ENCODE data around the gene UGDH. TPM values are rescaled to one million over a fixed set of nuclear protein-coding genes. Genes with fewer than 3 reads are reported as not detected.

Gene UGDH
- total RNA-seq, 1 experiment from 2014 or later, result 52.5 TPM

- Histone ChIP-seq H3K27ac (ENCODE audit: low read depth, low read length, poor library complexity, severe bottlenecking) (no peak overlapping the region), H3K9me3 (ENCODE audit: low read depth, low read length, poor library complexity, severe bottlenecking) (no peaks in the 10 kb centered on the region), H3K27me3 (replicated peaks; ENCODE audit: insufficient read depth, low read depth, low read length, poor library complexity) (no peaks in the 10 kb centered on the region), H3K36me3 (ENCODE audit: insufficient read depth, low read length, poor library complexity, severe bottlenecking) (peaks cover 8% of the 10 kb centered on the region), H3K4me3 (ENCODE audit: low read depth, low read length, poor library complexity, severe bottlenecking) (no peak overlapping the region), H3K4me1 (ENCODE audit: insufficient read depth, low read length, poor library complexity, severe bottlenecking) (peaks cover 20% of the 10 kb centered on the region)
- no TSS peak for BruUV-seq (replicated peaks)
- no peak for DNase-seq (ENCODE audit: low spot score)
- TF ChIP-seq CTCF (conservative IDR thresholded peaks at IDR 0.05; ENCODE audit: low read depth, low read length) (no peak), EZH2 (IDR thresholded peaks at IDR 0.05; ENCODE audit: borderline replicate concordance, low read depth, low read length, poor library complexity, severe bottlenecking) (no peak)
- ChIA-PET CTCF (no interaction called here), POLR2A (ENCODE audit: low non-redundant PET) (no interaction called here)
- intact Hi-C loops (cut with micrococcal nuclease; ENCODE audit: unreplicated experiment), result no loop called here
Observed at GRCh38 chr4:39524161-39524957, 2.9 kb downstream of the UGDH start.

GRCh38 chr4:39522068-39522467 is 5.2 kb downstream of the UGDH start:
- CTCF ChIA-PET, result no interaction called here
- H3K9me3 ChIP-seq (ENCODE audit: low read depth, low read length, poor library complexity, severe bottlenecking), result no peaks in the 10 kb centered on the region
- H3K27ac ChIP-seq (ENCODE audit: low read depth, low read length, poor library complexity, severe bottlenecking), result peak overlapping the region; percentile 47
- TF ChIP-seq EZH2 (IDR thresholded peaks at IDR 0.05; ENCODE audit: borderline replicate concordance, low read depth, low read length, poor library complexity, severe bottlenecking) (no peak), CTCF (conservative IDR thresholded peaks at IDR 0.05; ENCODE audit: low read depth, low read length) (no peak)
- peaks cover 15% of the 10 kb centered on the region for H3K4me1 ChIP-seq (ENCODE audit: insufficient read depth, low read length, poor library complexity, severe bottlenecking)
- POLR2A ChIA-PET (ENCODE audit: low non-redundant PET), result no interaction called here
- no peaks in the 10 kb centered on the region for H3K27me3 ChIP-seq (replicated peaks; ENCODE audit: insufficient read depth, low read depth, low read length, poor library complexity)
- no peak overlapping the region for H3K4me3 ChIP-seq (ENCODE audit: low read depth, low read length, poor library complexity, severe bottlenecking)
- intact Hi-C loops (cut with micrococcal nuclease; ENCODE audit: unreplicated experiment), result no loop called here
- H3K36me3 ChIP-seq (ENCODE audit: insufficient read depth, low read length, poor library complexity, severe bottlenecking), result peaks cover 8% of the 10 kb centered on the region
- no TSS peak for BruUV-seq (replicated peaks)
- DNase-seq (ENCODE audit: low spot score), result no peak

GRCh38 chr4:39521253-39521919 is 5.9 kb downstream of the UGDH start:
- peaks cover 8% of the 10 kb centered on the region for H3K36me3 ChIP-seq (ENCODE audit: insufficient read depth, low read length, poor library complexity, severe bottlenecking)
- no peak overlapping the region for H3K4me3 ChIP-seq (ENCODE audit: low read depth, low read length, poor library complexity, severe bottlenecking)
- CTCF ChIA-PET, result no interaction called here
- no peaks in the 10 kb centered on the region for H3K27me3 ChIP-seq (replicated peaks; ENCODE audit: insufficient read depth, low read depth, low read length, poor library complexity)
- intact Hi-C loops (cut with micrococcal nuclease; ENCODE audit: unreplicated experiment), result no loop called here
- H3K4me1 ChIP-seq (ENCODE audit: insufficient read depth, low read length, poor library complexity, severe bottlenecking), result peaks cover 15% of the 10 kb centered on the region
- peak overlapping the region; percentile 47 for H3K27ac ChIP-seq (ENCODE audit: low read depth, low read length, poor library complexity, severe bottlenecking)
- TF ChIP-seq EZH2 (IDR thresholded peaks at IDR 0.05; ENCODE audit: borderline replicate concordance, low read depth, low read length, poor library complexity, severe bottlenecking) (no peak), CTCF (conservative IDR thresholded peaks at IDR 0.05; ENCODE audit: low read depth, low read length) (no peak)
- no TSS peak for BruUV-seq (replicated peaks)
- POLR2A ChIA-PET (ENCODE audit: low non-redundant PET), result no interaction called here
- H3K9me3 ChIP-seq (ENCODE audit: low read depth, low read length, poor library complexity, severe bottlenecking), result no peaks in the 10 kb centered on the region
- peak; percentile 19 for DNase-seq (ENCODE audit: low spot score)

Measured in A673 (cell line).